Measurements from ENCODE around the gene TPRX2. TPM values are rescaled to one million over a fixed set of nuclear protein-coding genes. Genes with fewer than 3 reads are reported as not detected.
"Not testable (repeated sequence)": the region's sequence is repeated elsewhere in the genome, so short reads cannot be mapped to it uniquely, and the experiment has no call there.

The TPRX2 gene
- total RNA-seq, result not detected

GRCh38 chr19:47858646-47859285 is at the start of gene TPRX2:
Gene TPRX2 (plus strand): TSS chr19:47859235. CDS start chr19:47859247, 12 bp downstream.
- peaks cover 20% of the 10 kb centered on the region for H3K27me3 Mint-ChIP-seq (ENCODE audit: low read depth)
- H3K9me3 Mint-ChIP-seq; H3K36me3 Mint-ChIP-seq (ENCODE audit: low read depth); H3K27ac Mint-ChIP-seq; DNase-seq; H3K4me1 Mint-ChIP-seq (ENCODE audit: low read depth); H3K4me3 Mint-ChIP-seq; intact Hi-C loops (cut with micrococcal nuclease): not testable (repeated sequence)
- CTCF ChIA-PET, result interaction anchor here (1.5 kb wide), 1 partner anchor 10 kb away, joined by 4 read pairs; no protein-coding TSS in a partner anchor

DNA sequence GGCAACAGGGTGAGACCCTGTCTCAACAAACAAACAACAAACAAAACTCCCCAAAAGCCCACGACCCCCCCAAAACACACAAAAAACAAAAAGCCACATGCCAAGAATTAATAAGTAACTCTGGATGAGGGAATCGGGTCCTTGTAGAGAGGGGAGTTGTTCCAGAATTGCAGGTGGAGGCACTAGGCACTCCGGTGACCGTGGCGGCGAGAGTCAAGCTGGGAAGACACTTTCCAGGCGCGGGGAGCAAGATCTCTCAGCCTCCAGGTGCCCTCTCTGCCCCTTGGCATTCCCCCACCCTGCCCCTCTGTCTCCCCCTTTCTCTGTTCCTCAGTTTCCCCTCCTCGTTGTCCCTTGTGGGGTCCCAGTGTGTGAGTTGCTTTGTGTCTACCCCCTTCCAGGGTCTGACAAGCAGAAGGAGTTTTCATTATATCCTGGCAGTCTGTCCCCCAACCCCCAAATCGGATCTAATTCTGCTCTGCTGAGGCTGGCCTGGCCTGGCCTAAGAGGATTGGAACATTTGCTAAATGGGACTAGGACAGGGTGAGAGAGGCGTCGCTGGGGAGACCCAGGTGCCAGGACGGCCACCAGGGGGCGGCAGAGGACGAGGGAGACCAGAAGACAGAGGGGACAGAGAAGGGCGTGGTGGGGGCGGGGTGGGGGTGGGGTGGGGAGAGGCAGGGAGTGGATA is 45.6 kb upstream of the TPRX2 start:
- no peak overlapping the region for H3K27ac Mint-ChIP-seq
- DNase-seq, result peak; percentile 83
- H3K9me3 Mint-ChIP-seq, result no peaks in the 10 kb centered on the region
- CTCF ChIA-PET, result interaction anchor here (0.6 to 5.0 kb wide), 6 partner anchors 28 to 642 kb away, joined by 3 to 26 read pairs (median 4); partner anchors contain the start of gene EHD2
- H3K27me3 Mint-ChIP-seq (ENCODE audit: low read depth), result peaks cover 2% of the 10 kb centered on the region
- intact Hi-C loops (cut with micrococcal nuclease), result loop anchor here (1.0 kb wide), 1 partner anchor 50 kb away; no protein-coding TSS in a partner anchor
- H3K36me3 Mint-ChIP-seq (ENCODE audit: low read depth), result no peaks in the 10 kb centered on the region
- H3K4me1 Mint-ChIP-seq (ENCODE audit: low read depth), result no peaks in the 10 kb centered on the region
- no peak overlapping the region for H3K4me3 Mint-ChIP-seq

- Mint-ChIP-seq H3K27me3 (ENCODE audit: low read depth) (peaks cover 5% of the 10 kb centered on the region), H3K27ac (no peak overlapping the region)
Measured at GRCh38 chr19:47813995-47814328, 45.1 kb upstream of the TPRX2 start.

DNA sequence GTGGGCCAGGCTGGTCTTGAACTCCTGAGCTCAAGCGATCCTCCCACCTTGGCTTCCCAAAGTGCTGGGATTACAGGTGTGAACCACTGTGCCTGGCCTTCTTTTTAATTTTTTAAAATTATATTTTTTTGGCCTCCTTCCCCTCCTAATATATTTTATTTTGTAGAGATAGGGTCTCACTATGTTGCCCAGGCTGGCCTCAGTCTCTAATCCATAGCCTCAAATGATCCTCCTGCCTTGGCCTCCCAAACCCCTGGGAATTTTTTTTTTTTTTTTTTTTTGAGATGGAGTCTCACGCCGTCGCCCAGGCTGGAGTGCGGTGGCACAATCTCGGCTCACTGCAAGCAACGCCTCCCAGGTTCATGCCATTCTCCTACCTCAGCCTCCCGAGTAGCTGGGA is 42.8 kb upstream of the TPRX2 start:
- H3K27ac Mint-ChIP-seq; H3K36me3 Mint-ChIP-seq (ENCODE audit: low read depth); H3K9me3 Mint-ChIP-seq; H3K4me3 Mint-ChIP-seq; intact Hi-C loops (cut with micrococcal nuclease); H3K4me1 Mint-ChIP-seq (ENCODE audit: low read depth); DNase-seq: not testable (repeated sequence)
- CTCF ChIA-PET, result interaction anchor here (5.0 kb wide), 1 partner anchor 47 kb away, joined by 26 read pairs; no protein-coding TSS in a partner anchor
- H3K27me3 Mint-ChIP-seq (ENCODE audit: low read depth), result peaks cover 21% of the 10 kb centered on the region

More at GRCh38 chr19:47813995-47814328, 45.1 kb upstream of the TPRX2 start:
- intact Hi-C loops (cut with micrococcal nuclease), result loop anchor here (1.0 kb wide), 1 partner anchor 49 kb away; no protein-coding TSS in a partner anchor
- H3K9me3 Mint-ChIP-seq, result no peaks in the 10 kb centered on the region
- CTCF ChIA-PET, result interaction anchor here (0.6 to 5.0 kb wide), 8 partner anchors 13 to 252 kb away, joined by 3 to 26 read pairs (median 4); partner anchors contain the start of gene EHD2
- no peaks in the 10 kb centered on the region for H3K4me1 Mint-ChIP-seq (ENCODE audit: low read depth)
- H3K4me3 Mint-ChIP-seq, result no peak overlapping the region
- no peak for DNase-seq
- H3K36me3 Mint-ChIP-seq (ENCODE audit: low read depth), result no peaks in the 10 kb centered on the region

- H3K27ac Mint-ChIP-seq; H3K4me1 Mint-ChIP-seq (ENCODE audit: low read depth); H3K4me3 Mint-ChIP-seq; H3K36me3 Mint-ChIP-seq (ENCODE audit: low read depth); H3K9me3 Mint-ChIP-seq; intact Hi-C loops (cut with micrococcal nuclease); DNase-seq: not testable (repeated sequence)
- H3K27me3 Mint-ChIP-seq (ENCODE audit: low read depth), result peaks cover 22% of the 10 kb centered on the region
- CTCF ChIA-PET, result interaction anchor here (0.7 kb wide), 1 partner anchor 105 kb away, joined by 6 read pairs; no protein-coding TSS in a partner anchor
Measured at GRCh38 chr19:47818221-47818620, 40.8 kb upstream of the TPRX2 start.

GRCh38 chr19:47819858-47820257 is 39.2 kb upstream of the TPRX2 start:
- Mint-ChIP-seq H3K36me3 (ENCODE audit: low read depth) (no peaks in the 10 kb centered on the region), H3K9me3 (no peaks in the 10 kb centered on the region), H3K27ac (no peak overlapping the region), H3K4me1 (ENCODE audit: low read depth) (no peaks in the 10 kb centered on the region), H3K4me3 (no peak overlapping the region), H3K27me3 (ENCODE audit: low read depth) (peaks cover 22% of the 10 kb centered on the region)
- DNase-seq, result no peak
- CTCF ChIA-PET, result interaction anchor here (1.1 to 1.9 kb wide), 2 partner anchors 43 to 49 kb away, joined by 4 to 6 read pairs; no protein-coding TSS in a partner anchor
- intact Hi-C loops (cut with micrococcal nuclease), result no loop called here

DNA sequence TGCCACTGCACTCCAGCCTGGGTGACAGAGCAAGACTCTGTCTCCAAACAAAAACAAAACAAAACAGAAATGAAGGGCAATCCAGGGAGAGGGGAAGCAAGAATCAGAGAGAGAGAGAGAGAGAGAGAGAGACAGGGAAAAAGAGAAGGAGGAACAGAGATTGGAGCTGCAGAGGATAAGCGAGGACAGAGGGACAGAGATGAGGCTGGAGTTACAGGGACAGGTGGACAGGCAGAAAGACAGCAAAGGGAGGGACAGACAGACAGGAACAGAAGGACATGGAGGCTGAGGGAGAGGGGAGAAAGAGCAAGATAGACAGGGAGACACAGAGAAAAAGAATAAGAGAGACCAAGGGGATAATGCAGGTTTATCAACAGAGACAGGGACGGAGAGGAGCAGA is 38.6 kb upstream of the TPRX2 start:
- CTCF ChIA-PET, result interaction anchor here (1.1 to 1.9 kb wide), 2 partner anchors 43 to 49 kb away, joined by 4 to 6 read pairs; no protein-coding TSS in a partner anchor
- peaks cover 22% of the 10 kb centered on the region for H3K27me3 Mint-ChIP-seq (ENCODE audit: low read depth)
- no peaks in the 10 kb centered on the region for H3K9me3 Mint-ChIP-seq
- DNase-seq, result no peak
- no peaks in the 10 kb centered on the region for H3K36me3 Mint-ChIP-seq (ENCODE audit: low read depth)
- no peaks in the 10 kb centered on the region for H3K4me1 Mint-ChIP-seq (ENCODE audit: low read depth)
- intact Hi-C loops (cut with micrococcal nuclease), result no loop called here
- no peak overlapping the region for H3K27ac Mint-ChIP-seq
- no peak overlapping the region for H3K4me3 Mint-ChIP-seq

- peaks cover 22% of the 10 kb centered on the region for H3K27me3 Mint-ChIP-seq (ENCODE audit: low read depth)
- H3K9me3 Mint-ChIP-seq, result no peaks in the 10 kb centered on the region
- no peak for DNase-seq
- H3K27ac Mint-ChIP-seq, result no peak within 1 kb of the TSS
- intact Hi-C loops (cut with micrococcal nuclease), result no loop called here
- CTCF ChIA-PET, result interaction anchor here (0.5 to 1.9 kb wide), 2 partner anchors 44 to 48 kb away, joined by 3 to 6 read pairs; no protein-coding TSS in a partner anchor
- H3K36me3 Mint-ChIP-seq (ENCODE audit: low read depth), result no peaks in the 10 kb centered on the region
- no peaks in the 10 kb centered on the region for H3K4me1 Mint-ChIP-seq (ENCODE audit: low read depth)
- H3K4me3 Mint-ChIP-seq, result no peak within 1 kb of the TSS
Measured at GRCh38 chr19:47821460-47822020, 37.5 kb upstream of the TPRX2 start, which contains the start of gene CRX. Gene CRX (plus strand): TSS chr19:47821937. CDS start chr19:47834444, 12,507 bp downstream.

DNA sequence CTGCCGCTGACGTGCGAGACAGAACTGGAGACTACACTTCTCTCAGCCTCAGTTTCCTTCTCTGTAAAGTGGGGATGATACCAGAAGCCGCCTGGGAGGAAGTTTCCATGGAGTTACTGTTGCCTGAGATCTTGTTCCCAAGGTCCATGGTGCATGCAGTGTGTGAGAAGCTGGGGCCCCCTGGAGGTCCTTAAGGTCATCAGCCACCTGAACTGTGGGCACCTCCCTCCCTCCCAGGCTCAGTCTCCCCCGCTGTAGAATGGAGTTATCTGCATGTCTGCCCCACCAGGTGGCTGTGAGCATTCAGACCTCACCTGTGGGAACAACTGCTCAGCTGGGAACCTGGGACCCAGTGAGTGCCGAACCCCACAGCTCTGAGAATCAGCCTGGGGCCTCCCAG is 34.6 kb upstream of the TPRX2 start:
- DNase-seq, result no peak
- Mint-ChIP-seq H3K27ac (no peak overlapping the region), H3K27me3 (ENCODE audit: low read depth) (peaks cover 12% of the 10 kb centered on the region), H3K4me1 (ENCODE audit: low read depth) (no peaks in the 10 kb centered on the region), H3K36me3 (ENCODE audit: low read depth) (no peaks in the 10 kb centered on the region), H3K4me3 (no peak overlapping the region), H3K9me3 (no peaks in the 10 kb centered on the region)
- intact Hi-C loops (cut with micrococcal nuclease), result no loop called here
- CTCF ChIA-PET, result interaction anchor here (0.7 kb wide), 1 partner anchor 18 kb away, joined by 3 read pairs; no protein-coding TSS in a partner anchor

GRCh38 chr19:47826800-47827199 is 32.2 kb upstream of the TPRX2 start:
- CTCF ChIA-PET, result interaction anchor here (0.7 kb wide), 1 partner anchor 12 kb away, joined by 5 read pairs; no protein-coding TSS in a partner anchor
- H3K4me3 Mint-ChIP-seq, result no peak overlapping the region
- intact Hi-C loops (cut with micrococcal nuclease), result no loop called here
- no peak overlapping the region for H3K27ac Mint-ChIP-seq
- H3K4me1 Mint-ChIP-seq (ENCODE audit: low read depth), result no peaks in the 10 kb centered on the region
- no peaks in the 10 kb centered on the region for H3K9me3 Mint-ChIP-seq
- H3K27me3 Mint-ChIP-seq (ENCODE audit: low read depth), result no peaks in the 10 kb centered on the region
- no peak for DNase-seq
- H3K36me3 Mint-ChIP-seq (ENCODE audit: low read depth), result no peaks in the 10 kb centered on the region

DNA sequence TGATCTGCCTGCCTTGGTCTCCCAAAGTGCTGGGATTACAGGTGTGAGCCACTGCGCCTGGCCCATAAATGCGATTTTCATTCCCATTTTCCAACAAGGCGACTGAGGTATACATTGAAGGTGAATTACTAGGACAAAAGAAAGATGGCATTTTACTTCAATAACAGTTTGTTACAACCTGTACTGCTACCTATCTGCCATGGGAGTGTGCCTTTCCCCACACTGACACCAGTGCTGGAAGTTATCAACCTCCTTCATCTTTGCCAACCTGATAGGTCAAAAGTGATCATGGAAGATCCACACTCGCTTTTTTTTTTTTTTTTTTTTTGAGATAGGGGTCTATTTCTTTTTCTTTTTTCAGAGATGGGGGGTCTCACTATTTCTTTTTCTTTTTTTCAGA is 26.3 kb upstream of the TPRX2 start:
- Mint-ChIP-seq H3K27me3 (ENCODE audit: low read depth) (no peaks in the 10 kb centered on the region), H3K4me1 (ENCODE audit: low read depth) (no peaks in the 10 kb centered on the region), H3K36me3 (ENCODE audit: low read depth) (no peaks in the 10 kb centered on the region), H3K4me3 (no peak overlapping the region), H3K27ac (no peak overlapping the region), H3K9me3 (no peaks in the 10 kb centered on the region)
- intact Hi-C loops (cut with micrococcal nuclease), result no loop called here
- CTCF ChIA-PET, result interaction anchor here (0.8 kb wide), 1 partner anchor 510 kb away, joined by 3 read pairs; no protein-coding TSS in a partner anchor
- no peak for DNase-seq

DNA sequence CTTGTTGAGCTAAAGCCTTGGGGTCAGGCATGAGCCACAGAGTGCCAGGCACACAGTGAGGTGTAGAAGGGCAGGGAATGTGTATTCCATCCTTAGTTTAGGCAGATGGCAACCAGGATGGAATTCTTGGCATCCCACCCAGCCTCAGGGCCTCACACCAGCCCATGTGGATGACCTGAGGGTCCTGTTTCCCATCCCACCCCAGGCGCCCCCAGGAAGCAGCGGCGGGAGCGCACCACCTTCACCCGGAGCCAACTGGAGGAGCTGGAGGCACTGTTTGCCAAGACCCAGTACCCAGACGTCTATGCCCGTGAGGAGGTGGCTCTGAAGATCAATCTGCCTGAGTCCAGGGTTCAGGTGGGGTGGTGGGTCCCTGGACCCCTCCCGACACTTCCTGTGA is 23.0 kb upstream of the TPRX2 start:
- CTCF ChIA-PET, result interaction anchor here (0.6 kb wide), 1 partner anchor 128 kb away, joined by 4 read pairs; no protein-coding TSS in a partner anchor
- Mint-ChIP-seq H3K4me3 (no peak overlapping the region), H3K4me1 (ENCODE audit: low read depth) (no peaks in the 10 kb centered on the region)

More for the DNA sequence above, 23.0 kb upstream of the TPRX2 start:
- Mint-ChIP-seq H3K27ac (no peak overlapping the region), H3K36me3 (ENCODE audit: low read depth) (no peaks in the 10 kb centered on the region), H3K27me3 (ENCODE audit: low read depth) (no peaks in the 10 kb centered on the region), H3K9me3 (no peaks in the 10 kb centered on the region)
- no peak for DNase-seq
- intact Hi-C loops (cut with micrococcal nuclease), result no loop called here
